ENCODE results near the gene ST6GALNAC6.

Gene ST6GALNAC6

GRCh38 chr9:127926906-127927200 is 27.4 kb upstream of the ST6GALNAC6 start:
- no peaks in the 10 kb centered on the region for H3K9me3 ChIP-seq (ENCODE audit: control insufficient read depth in 5 of 5, low read length in 5 of 5)
- no peak overlapping the region for H3K27ac ChIP-seq (ENCODE audit: low read depth, low read length)
- H3K36me3 ChIP-seq (ENCODE audit: control insufficient read depth in 5 of 5, insufficient read depth in 5 of 5, low read length in 5 of 5) = no peaks in the 10 kb centered on the region
- H3K27me3 ChIP-seq (ENCODE audit: control insufficient read depth in 5 of 5, insufficient read depth in 4 of 5, low read length in 5 of 5) = peaks cover 21 to 57% (median 38%) of the 10 kb centered on the region in 5 donors
- no peak overlapping the region for H3K9ac ChIP-seq (ENCODE audit: low read length in 5 of 5)
- H3K4me3 ChIP-seq (ENCODE audit: low read depth in 1 of 5, low read length in 5 of 5) = no peak overlapping the region
- peaks cover 1 to 35% (median 28%) of the 10 kb centered on the region in 5 donors for H3K4me1 ChIP-seq (ENCODE audit: control insufficient read depth in 5 of 5, insufficient read depth in 5 of 5, low read length in 5 of 5)

GRCh38 chr9:127925959-127926905 is 26.8 kb upstream of the ST6GALNAC6 start:
- Histone ChIP-seq H3K4me1 (ENCODE audit: control insufficient read depth in 5 of 5, insufficient read depth in 5 of 5, low read length in 5 of 5) (peaks cover 1 to 36% (median 32%) of the 10 kb centered on the region in 5 donors), H3K27me3 (ENCODE audit: control insufficient read depth in 5 of 5, insufficient read depth in 4 of 5, low read length in 5 of 5) (peaks cover 21 to 55% (median 38%) of the 10 kb centered on the region in 5 donors), H3K27ac (ENCODE audit: low read depth, low read length) (no peak overlapping the region), H3K9ac (ENCODE audit: low read length in 5 of 5) (no peak overlapping the region), H3K4me3 (ENCODE audit: low read depth in 1 of 5, low read length in 5 of 5) (no peak overlapping the region), H3K36me3 (ENCODE audit: control insufficient read depth in 5 of 5, insufficient read depth in 5 of 5, low read length in 5 of 5) (no peaks in the 10 kb centered on the region), H3K9me3 (ENCODE audit: control insufficient read depth in 5 of 5, low read length in 5 of 5) (no peaks in the 10 kb centered on the region)

DNA sequence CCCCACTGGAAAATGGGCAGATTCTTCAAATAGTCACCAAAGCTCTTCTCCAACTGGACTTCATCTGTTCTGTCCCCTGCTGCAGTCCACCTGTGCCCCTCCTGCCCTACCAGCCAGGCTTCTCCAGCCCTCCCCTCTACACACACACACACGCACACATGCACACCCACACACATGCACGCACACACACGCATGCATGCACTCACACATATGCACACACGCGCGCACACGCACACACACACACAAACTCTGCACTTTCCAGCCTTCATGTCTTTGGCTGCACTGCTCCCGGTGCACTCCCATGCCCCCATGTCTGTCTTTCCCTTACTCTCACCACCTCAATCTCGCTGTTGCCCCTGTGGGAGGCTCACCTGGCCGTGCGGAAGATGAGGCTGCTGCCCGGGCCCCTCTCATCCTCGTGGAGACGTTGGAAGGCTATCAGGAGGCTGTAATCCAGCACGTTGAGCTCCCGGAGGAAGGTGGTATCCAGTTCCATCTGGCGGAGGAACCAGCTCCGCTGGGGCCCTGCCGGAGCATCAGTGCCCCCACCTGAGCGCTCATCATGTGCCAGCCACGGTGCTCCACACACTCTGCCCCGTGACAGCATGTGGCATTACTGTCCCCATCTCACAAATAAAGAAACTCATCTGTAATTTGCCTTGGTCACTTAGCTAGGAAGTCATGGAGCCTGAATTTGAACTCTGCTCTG is 25.5 kb upstream of the ST6GALNAC6 start:
- Histone ChIP-seq H3K4me1 (ENCODE audit: control insufficient read depth in 5 of 5, insufficient read depth in 5 of 5, low read length in 5 of 5) (peaks cover 1 to 27% (median 23%) of the 10 kb centered on the region in 5 donors), H3K27me3 (ENCODE audit: control insufficient read depth in 5 of 5, insufficient read depth in 4 of 5, low read length in 5 of 5) (peaks cover 21 to 50% (median 30%) of the 10 kb centered on the region in 5 donors), H3K9me3 (ENCODE audit: control insufficient read depth in 5 of 5, low read length in 5 of 5) (no peaks in the 10 kb centered on the region), H3K4me3 (ENCODE audit: low read depth in 1 of 5, low read length in 5 of 5) (no peak overlapping the region), H3K27ac (ENCODE audit: low read depth, low read length) (no peak overlapping the region), H3K9ac (ENCODE audit: low read length in 5 of 5) (no peak overlapping the region), H3K36me3 (ENCODE audit: control insufficient read depth in 5 of 5, insufficient read depth in 5 of 5, low read length in 5 of 5) (no peaks in the 10 kb centered on the region)

GRCh38 chr9:127923771-127924170 is 24.4 kb upstream of the ST6GALNAC6 start:
- Histone ChIP-seq H3K27me3 (ENCODE audit: control insufficient read depth in 5 of 5, insufficient read depth in 4 of 5, low read length in 5 of 5) (peaks cover 19 to 42% (median 23%) of the 10 kb centered on the region in 5 donors), H3K9me3 (ENCODE audit: control insufficient read depth in 5 of 5, low read length in 5 of 5) (no peaks in the 10 kb centered on the region), H3K9ac (ENCODE audit: low read length in 5 of 5) (no peak overlapping the region), H3K36me3 (ENCODE audit: control insufficient read depth in 5 of 5, insufficient read depth in 5 of 5, low read length in 5 of 5) (no peaks in the 10 kb centered on the region), H3K4me1 (ENCODE audit: control insufficient read depth in 5 of 5, insufficient read depth in 5 of 5, low read length in 5 of 5) (peaks cover 10 to 38% (median 32%) of the 10 kb centered on the region in 5 donors), H3K4me3 (ENCODE audit: low read depth in 1 of 5, low read length in 5 of 5) (no peak overlapping the region), H3K27ac (ENCODE audit: low read depth, low read length) (no peak overlapping the region)

DNA sequence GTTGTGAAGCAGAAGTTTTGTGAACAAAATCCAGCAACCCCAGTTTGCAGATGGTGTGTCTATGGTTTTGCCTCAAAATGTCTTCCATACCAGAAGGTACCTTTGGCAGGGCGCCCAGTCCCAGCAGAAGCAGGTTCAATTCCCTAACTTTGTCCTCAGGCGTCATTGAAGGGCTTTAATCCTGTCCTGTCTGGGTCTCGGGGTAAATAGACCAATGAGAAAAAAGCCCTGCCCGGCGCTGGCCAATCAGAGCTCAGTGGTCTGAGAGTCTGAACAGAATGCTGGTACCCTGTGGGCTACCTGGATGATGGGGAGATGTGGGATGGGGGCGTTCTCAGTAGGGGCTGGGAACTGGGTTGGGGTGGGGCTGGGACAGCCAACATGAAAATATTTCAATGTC is 23.6 kb upstream of the ST6GALNAC6 start:
- no peak overlapping the region for H3K4me3 ChIP-seq (ENCODE audit: low read depth in 1 of 5, low read length in 5 of 5)
- H3K9ac ChIP-seq (ENCODE audit: low read length in 5 of 5) = no peak overlapping the region
- no peaks in the 10 kb centered on the region for H3K36me3 ChIP-seq (ENCODE audit: control insufficient read depth in 5 of 5, insufficient read depth in 5 of 5, low read length in 5 of 5)
- H3K27ac ChIP-seq (ENCODE audit: low read depth, low read length) = no peak overlapping the region
- H3K4me1 ChIP-seq (ENCODE audit: control insufficient read depth in 5 of 5, insufficient read depth in 5 of 5, low read length in 5 of 5) = peaks cover 11 to 43% (median 37%) of the 10 kb centered on the region in 5 donors
- H3K27me3 ChIP-seq (ENCODE audit: control insufficient read depth in 5 of 5, insufficient read depth in 4 of 5, low read length in 5 of 5) = peaks cover 12 to 37% (median 16%) of the 10 kb centered on the region in 5 donors
- no peaks in the 10 kb centered on the region for H3K9me3 ChIP-seq (ENCODE audit: control insufficient read depth in 5 of 5, low read length in 5 of 5)

GRCh38 chr9:127921557-127922120 is 22.2 kb upstream of the ST6GALNAC6 start:
- no peaks in the 10 kb centered on the region for H3K9me3 ChIP-seq (ENCODE audit: control insufficient read depth in 5 of 5, low read length in 5 of 5)
- no peak overlapping the region for H3K27ac ChIP-seq (ENCODE audit: low read depth, low read length)
- peaks cover 11 to 40% (median 36%) of the 10 kb centered on the region in 5 donors for H3K4me1 ChIP-seq (ENCODE audit: control insufficient read depth in 5 of 5, insufficient read depth in 5 of 5, low read length in 5 of 5)
- no peak overlapping the region for H3K9ac ChIP-seq (ENCODE audit: low read length in 5 of 5)
- H3K36me3 ChIP-seq (ENCODE audit: control insufficient read depth in 5 of 5, insufficient read depth in 5 of 5, low read length in 5 of 5) = no peaks in the 10 kb centered on the region
- peaks cover 5 to 26% (median 8%) of the 10 kb centered on the region in 5 donors for H3K27me3 ChIP-seq (ENCODE audit: control insufficient read depth in 5 of 5, insufficient read depth in 4 of 5, low read length in 5 of 5)
- H3K4me3 ChIP-seq (ENCODE audit: low read depth in 1 of 5, low read length in 5 of 5) = peak overlapping the region in 3 of 5 donors; percentile 44 to 57 (median 47)

DNA sequence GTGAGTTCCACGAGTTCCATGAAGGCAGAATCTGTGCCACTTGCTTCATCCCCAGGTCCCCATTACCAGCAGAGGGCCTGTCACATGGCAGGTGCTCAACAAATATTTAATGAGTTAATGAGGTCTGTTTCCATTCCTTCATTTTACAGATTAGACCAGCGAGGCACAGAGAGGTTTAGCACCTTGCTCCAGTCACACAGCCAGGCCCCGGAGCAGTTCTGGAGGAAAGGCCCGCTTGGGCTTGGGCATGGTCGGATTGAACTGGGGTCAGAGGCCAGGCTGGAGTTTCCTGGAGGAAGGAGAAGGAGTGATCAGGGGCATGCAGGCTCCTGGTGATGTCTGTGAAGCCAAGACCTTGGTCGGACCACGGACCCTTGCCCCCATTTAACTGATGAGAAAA is 21.4 kb upstream of the ST6GALNAC6 start:
- Histone ChIP-seq H3K9me3 (ENCODE audit: control insufficient read depth in 5 of 5, low read length in 5 of 5) (no peaks in the 10 kb centered on the region), H3K4me1 (ENCODE audit: control insufficient read depth in 5 of 5, insufficient read depth in 5 of 5, low read length in 5 of 5) (peaks cover 13 to 49% (median 45%) of the 10 kb centered on the region in 5 donors), H3K27ac (ENCODE audit: low read depth, low read length) (no peak overlapping the region), H3K4me3 (ENCODE audit: low read depth in 1 of 5, low read length in 5 of 5) (no peak overlapping the region), H3K27me3 (ENCODE audit: control insufficient read depth in 5 of 5, insufficient read depth in 4 of 5, low read length in 5 of 5) (peaks cover 1 to 18% (median 5%) of the 10 kb centered on the region in 5 donors), H3K9ac (ENCODE audit: low read length in 5 of 5) (no peak overlapping the region), H3K36me3 (ENCODE audit: control insufficient read depth in 5 of 5, insufficient read depth in 5 of 5, low read length in 5 of 5) (no peaks in the 10 kb centered on the region)

DNA sequence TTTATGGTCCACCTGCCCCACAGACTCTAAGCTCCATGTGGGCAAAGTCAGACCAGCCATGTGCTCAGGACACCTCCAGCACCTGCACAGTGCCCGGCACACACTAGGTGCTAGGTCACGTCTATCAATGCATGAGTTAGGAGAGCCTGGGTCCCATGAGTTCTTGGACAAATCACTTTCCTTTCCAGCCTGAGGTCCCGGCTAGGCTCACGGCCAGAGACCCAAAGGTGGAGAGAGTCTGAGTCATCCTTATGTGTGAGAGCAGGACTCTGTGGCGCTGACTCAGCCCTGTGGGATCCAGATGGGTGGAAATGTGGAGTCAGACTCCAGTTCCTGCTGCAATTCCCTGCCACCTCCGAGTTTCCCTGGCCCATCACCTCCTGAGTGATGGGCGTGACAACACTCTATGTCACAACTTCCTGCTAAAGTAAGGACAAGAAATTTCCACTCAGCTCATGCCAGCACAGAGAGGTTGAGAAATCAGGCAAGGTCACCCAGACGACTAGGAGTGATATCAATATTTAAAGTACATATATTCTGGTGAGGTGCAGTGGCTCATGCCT is 19.9 kb upstream of the ST6GALNAC6 start:
- Histone ChIP-seq H3K4me1 (ENCODE audit: control insufficient read depth in 5 of 5, insufficient read depth in 5 of 5, low read length in 5 of 5) (peaks cover 15 to 63% (median 55%) of the 10 kb centered on the region in 5 donors), H3K27me3 (ENCODE audit: control insufficient read depth in 5 of 5, insufficient read depth in 4 of 5, low read length in 5 of 5) (peaks cover 0 to 7% (median 0%) of the 10 kb centered on the region in 5 donors), H3K9ac (ENCODE audit: low read length in 5 of 5) (peak overlapping the region in 1 of 5 donors; percentile 59), H3K9me3 (ENCODE audit: control insufficient read depth in 5 of 5, low read length in 5 of 5) (no peaks in the 10 kb centered on the region), H3K27ac (ENCODE audit: low read depth, low read length) (peak overlapping the region; percentile 87), H3K4me3 (ENCODE audit: low read depth in 1 of 5, low read length in 5 of 5) (no peak overlapping the region), H3K36me3 (ENCODE audit: control insufficient read depth in 5 of 5, insufficient read depth in 5 of 5, low read length in 5 of 5) (no peaks in the 10 kb centered on the region)

DNA sequence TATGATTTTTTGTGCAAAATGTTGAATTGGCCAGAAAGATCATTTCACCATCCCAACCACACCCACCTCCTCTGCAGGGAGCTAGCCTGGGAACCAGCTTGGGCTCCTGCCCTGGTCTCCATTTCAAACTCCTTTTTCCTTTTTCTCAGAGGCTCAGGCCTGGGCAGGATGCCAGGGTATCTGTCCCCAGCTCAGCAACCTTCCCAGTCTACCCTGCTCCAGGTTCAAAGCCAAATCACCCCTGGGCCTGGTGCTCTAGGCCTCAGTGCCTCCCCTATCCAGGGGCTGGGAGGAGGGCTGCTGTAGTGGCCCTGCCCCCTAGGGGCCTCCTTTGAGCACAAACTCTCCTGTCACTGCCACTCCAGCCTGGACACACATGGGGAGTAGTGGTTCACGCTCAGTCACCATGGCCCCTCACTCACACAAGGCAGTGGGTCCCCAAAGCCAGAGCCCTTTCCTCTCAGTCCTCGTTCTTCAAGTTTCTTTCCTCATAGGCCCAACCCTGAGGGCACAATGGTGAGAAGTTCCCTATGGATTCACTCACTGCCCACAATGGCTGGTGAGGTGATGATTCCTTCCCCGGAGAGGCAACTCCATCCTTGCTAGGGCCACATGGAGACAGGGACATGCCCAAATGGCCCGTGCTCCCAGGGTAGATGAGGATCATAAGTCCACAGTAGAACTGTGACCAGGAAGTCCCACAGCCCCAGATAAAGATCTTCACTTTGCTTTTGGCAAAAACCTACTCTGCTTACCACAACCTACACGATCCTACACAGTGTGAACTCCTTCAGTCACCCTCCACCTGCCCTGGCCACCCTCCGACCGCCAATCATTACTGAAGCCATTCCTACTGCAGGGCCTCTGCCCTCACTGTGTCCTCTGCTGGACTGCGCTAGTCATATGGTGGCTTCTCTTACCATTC is 19.0 kb upstream of the ST6GALNAC6 start:
- Histone ChIP-seq H3K9ac (ENCODE audit: low read length in 5 of 5) (peak overlapping the region in 4 of 5 donors; percentile 11 to 59 (median 38)), H3K27ac (ENCODE audit: low read depth, low read length) (peak overlapping the region; percentile 87), H3K27me3 (ENCODE audit: control insufficient read depth in 5 of 5, insufficient read depth in 4 of 5, low read length in 5 of 5) (peaks cover 0 to 5% (median 0%) of the 10 kb centered on the region in 5 donors), H3K4me3 (ENCODE audit: low read depth in 1 of 5, low read length in 5 of 5) (no peak overlapping the region), H3K4me1 (ENCODE audit: control insufficient read depth in 5 of 5, insufficient read depth in 5 of 5, low read length in 5 of 5) (peaks cover 15 to 63% (median 55%) of the 10 kb centered on the region in 5 donors), H3K36me3 (ENCODE audit: control insufficient read depth in 5 of 5, insufficient read depth in 5 of 5, low read length in 5 of 5) (peaks cover 0 to 4% (median 0%) of the 10 kb centered on the region in 5 donors), H3K9me3 (ENCODE audit: control insufficient read depth in 5 of 5, low read length in 5 of 5) (no peaks in the 10 kb centered on the region)

All from subcutaneous abdominal adipose tissue (tissue), 5 donors.